ENCODE results near the gene SEBOX.

SEBOX gene

DNA sequence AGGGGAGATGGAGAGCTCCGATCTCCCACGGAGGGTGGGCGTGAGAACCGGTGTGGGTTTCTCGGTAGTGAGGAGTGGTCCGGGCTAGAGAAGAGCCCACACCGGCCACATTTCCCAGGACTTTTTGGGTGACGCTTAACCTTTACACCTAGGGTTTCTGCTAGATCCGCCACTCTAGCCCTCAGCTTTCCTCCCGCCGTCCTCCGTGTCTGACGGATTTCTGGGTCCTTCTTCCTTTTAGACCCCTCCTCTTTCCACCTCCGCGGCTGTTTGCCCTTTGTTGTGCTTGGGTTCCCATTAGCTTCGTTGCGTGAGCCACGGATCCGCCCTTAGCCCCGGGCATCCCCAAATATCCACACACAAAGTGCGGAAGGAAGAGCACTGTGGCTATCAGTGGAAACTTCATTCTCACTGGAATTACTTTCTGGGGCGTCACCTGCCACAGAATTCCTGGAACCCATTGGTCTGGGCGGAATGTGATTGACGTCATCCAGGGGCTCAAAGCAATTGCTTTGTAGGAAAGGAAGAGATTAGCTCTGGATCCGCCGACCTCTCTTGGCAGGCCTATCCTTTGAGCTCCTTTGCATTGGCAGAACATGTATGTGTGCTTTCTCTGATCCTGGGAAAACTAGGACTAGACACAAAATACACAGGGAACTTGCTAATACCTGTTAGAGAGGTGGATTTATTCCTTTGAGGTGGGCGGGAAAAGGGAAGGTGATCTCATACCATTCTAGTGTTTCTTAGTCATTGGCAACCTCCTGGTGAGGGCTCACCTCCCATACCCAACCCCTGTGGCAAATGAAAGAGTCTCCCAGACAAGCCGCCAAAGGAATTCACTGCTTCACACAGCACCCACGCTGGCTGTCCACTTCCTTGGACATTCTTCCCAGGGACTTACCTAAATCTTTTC, 28.8 kb downstream of the SEBOX start (continued):
- TF ChIP-seq ZFP41 (tag by site-specific recombination; IDR thresholded peaks at IDR 0.05; ENCODE audit: borderline replicate concordance) (no peak), KLF1 (tag by site-specific recombination; IDR thresholded peaks at IDR 0.05) (peak; percentile 95), KLF7 (tag by site-specific recombination; IDR thresholded peaks at IDR 0.05; ENCODE audit: borderline replicate concordance) (no peak), ZNF146 (tag by site-specific recombination; IDR thresholded peaks at IDR 0.05) (0 out of 2 replicates have a peak, but pooled peaks have one; percentile 50), ZNF157 (tag by site-specific recombination; IDR thresholded peaks at IDR 0.05) (0 out of 2 replicates have a peak, but pooled peaks have one; percentile 32), KLF9 (tag by site-specific recombination; IDR thresholded peaks at IDR 0.05; ENCODE audit: low read depth) (peak; percentile 51; the same call in 1 of the 2 replicates), ZSCAN23 (tag by site-specific recombination; IDR thresholded peaks at IDR 0.05) (no peak; the same call in 1 of the 2 replicates), ZNF544 (tag by site-specific recombination; IDR thresholded peaks at IDR 0.05) (no peak), SP7 (tag by site-specific recombination; IDR thresholded peaks at IDR 0.05) (peak; percentile 63; the same call in 1 of the 2 replicates), ZNF202 (tag by site-specific recombination; IDR thresholded peaks at IDR 0.05; ENCODE audit: borderline replicate concordance) (no peak), ZNF423 (tag by site-specific recombination; IDR thresholded peaks at IDR 0.05) (no peak), ZNF660 (tag by site-specific recombination; IDR thresholded peaks at IDR 0.05) (peak; percentile 84), ZNF132 (tag by site-specific recombination; IDR thresholded peaks at IDR 0.05; ENCODE audit: borderline replicate concordance) (no peak), SCRT1 (tag by site-specific recombination; IDR thresholded peaks at IDR 0.05; ENCODE audit: borderline replicate concordance) (no peak), ZNF175 (tag by site-specific recombination; IDR thresholded peaks at IDR 0.05) (no peak)
- TF ChIP-seq, protein P1, sequence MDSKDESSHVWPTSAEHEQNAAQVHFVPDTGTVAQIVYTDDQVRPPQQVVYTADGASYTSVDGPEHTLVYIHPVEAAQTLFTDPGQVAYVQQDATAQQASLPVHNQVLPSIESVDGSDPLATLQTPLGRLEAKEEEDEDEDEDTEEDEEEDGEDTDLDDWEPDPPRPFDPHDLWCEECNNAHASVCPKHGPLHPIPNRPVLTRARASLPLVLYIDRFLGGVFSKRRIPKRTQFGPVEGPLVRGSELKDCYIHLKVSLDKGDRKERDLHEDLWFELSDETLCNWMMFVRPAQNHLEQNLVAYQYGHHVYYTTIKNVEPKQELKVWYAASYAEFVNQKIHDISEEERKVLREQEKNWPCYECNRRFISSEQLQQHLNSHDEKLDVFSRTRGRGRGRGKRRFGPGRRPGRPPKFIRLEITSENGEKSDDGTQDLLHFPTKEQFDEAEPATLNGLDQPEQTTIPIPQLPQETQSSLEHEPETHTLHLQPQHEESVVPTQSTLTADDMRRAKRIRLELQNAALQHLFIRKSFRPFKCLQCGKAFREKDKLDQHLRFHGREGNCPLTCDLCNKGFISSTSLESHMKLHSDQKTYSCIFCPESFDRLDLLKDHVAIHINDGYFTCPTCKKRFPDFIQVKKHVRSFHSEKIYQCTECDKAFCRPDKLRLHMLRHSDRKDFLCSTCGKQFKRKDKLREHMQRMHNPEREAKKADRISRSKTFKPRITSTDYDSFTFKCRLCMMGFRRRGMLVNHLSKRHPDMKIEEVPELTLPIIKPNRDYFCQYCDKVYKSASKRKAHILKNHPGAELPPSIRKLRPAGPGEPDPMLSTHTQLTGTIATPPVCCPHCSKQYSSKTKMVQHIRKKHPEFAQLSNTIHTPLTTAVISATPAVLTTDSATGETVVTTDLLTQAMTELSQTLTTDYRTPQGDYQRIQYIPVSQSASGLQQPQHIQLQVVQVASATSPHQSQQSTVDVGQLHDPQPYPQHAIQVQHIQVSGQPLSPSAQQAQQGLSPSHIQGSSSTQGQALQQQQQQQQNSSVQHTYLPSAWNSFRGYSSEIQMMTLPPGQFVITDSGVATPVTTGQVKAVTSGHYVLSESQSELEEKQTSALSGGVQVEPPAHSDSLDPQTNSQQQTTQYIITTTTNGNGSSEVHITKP (tag by site-specific recombination; IDR thresholded peaks at IDR 0.05) = peak; percentile 79
- TF ChIP-seq, protein P2, sequence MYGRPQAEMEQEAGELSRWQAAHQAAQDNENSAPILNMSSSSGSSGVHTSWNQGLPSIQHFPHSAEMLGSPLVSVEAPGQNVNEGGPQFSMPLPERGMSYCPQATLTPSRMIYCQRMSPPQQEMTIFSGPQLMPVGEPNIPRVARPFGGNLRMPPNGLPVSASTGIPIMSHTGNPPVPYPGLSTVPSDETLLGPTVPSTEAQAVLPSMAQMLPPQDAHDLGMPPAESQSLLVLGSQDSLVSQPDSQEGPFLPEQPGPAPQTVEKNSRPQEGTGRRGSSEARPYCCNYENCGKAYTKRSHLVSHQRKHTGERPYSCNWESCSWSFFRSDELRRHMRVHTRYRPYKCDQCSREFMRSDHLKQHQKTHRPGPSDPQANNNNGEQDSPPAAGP (tag by site-specific recombination; IDR thresholded peaks at IDR 0.05) = peak; percentile 88
- TF ChIP-seq, protein P3, sequence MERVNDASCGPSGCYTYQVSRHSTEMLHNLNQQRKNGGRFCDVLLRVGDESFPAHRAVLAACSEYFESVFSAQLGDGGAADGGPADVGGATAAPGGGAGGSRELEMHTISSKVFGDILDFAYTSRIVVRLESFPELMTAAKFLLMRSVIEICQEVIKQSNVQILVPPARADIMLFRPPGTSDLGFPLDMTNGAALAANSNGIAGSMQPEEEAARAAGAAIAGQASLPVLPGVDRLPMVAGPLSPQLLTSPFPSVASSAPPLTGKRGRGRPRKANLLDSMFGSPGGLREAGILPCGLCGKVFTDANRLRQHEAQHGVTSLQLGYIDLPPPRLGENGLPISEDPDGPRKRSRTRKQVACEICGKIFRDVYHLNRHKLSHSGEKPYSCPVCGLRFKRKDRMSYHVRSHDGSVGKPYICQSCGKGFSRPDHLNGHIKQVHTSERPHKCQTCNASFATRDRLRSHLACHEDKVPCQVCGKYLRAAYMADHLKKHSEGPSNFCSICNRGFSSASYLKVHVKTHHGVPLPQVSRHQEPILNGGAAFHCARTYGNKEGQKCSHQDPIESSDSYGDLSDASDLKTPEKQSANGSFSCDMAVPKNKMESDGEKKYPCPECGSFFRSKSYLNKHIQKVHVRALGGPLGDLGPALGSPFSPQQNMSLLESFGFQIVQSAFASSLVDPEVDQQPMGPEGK (tag by site-specific recombination; IDR thresholded peaks at IDR 0.05) = peak; percentile 34
- TF ChIP-seq, protein P4, sequence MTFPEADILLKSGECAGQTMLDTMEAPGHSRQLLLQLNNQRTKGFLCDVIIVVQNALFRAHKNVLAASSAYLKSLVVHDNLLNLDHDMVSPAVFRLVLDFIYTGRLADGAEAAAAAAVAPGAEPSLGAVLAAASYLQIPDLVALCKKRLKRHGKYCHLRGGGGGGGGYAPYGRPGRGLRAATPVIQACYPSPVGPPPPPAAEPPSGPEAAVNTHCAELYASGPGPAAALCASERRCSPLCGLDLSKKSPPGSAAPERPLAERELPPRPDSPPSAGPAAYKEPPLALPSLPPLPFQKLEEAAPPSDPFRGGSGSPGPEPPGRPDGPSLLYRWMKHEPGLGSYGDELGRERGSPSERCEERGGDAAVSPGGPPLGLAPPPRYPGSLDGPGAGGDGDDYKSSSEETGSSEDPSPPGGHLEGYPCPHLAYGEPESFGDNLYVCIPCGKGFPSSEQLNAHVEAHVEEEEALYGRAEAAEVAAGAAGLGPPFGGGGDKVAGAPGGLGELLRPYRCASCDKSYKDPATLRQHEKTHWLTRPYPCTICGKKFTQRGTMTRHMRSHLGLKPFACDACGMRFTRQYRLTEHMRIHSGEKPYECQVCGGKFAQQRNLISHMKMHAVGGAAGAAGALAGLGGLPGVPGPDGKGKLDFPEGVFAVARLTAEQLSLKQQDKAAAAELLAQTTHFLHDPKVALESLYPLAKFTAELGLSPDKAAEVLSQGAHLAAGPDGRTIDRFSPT (tag by site-specific recombination; IDR thresholded peaks at IDR 0.05) = no peak
- TF ChIP-seq, protein P5, sequence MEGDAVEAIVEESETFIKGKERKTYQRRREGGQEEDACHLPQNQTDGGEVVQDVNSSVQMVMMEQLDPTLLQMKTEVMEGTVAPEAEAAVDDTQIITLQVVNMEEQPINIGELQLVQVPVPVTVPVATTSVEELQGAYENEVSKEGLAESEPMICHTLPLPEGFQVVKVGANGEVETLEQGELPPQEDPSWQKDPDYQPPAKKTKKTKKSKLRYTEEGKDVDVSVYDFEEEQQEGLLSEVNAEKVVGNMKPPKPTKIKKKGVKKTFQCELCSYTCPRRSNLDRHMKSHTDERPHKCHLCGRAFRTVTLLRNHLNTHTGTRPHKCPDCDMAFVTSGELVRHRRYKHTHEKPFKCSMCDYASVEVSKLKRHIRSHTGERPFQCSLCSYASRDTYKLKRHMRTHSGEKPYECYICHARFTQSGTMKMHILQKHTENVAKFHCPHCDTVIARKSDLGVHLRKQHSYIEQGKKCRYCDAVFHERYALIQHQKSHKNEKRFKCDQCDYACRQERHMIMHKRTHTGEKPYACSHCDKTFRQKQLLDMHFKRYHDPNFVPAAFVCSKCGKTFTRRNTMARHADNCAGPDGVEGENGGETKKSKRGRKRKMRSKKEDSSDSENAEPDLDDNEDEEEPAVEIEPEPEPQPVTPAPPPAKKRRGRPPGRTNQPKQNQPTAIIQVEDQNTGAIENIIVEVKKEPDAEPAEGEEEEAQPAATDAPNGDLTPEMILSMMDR (tag by site-specific recombination; IDR thresholded peaks at IDR 0.05) = peak; percentile 28; the same call in 1 of the 2 replicates

Measured in HEK293 (cell line).